H1 (cell line): Measurements from ENCODE around the gene HINT2.

ENCODE experiments used
- EZH2 ChIP-seq: fragments of 200-600 bp; sonication (generic); IDR thresholded peaks from 2 replicates; pipeline ENCODE4 v1.7.1; 2012; ENCODE audit warnings: low read depth, mild to moderate bottlenecking, moderate library complexity, low read length, inconsistent platforms; ENCODE audit not compliant: severe bottlenecking
- GTF2F1 ChIP-seq: IDR thresholded peaks from 2 replicates; pipeline ENCODE4 v1.6.1; 2012; ENCODE audit warnings: low read depth, low read length, improper control_type of control experiment, borderline replicate concordance
- POLR2A ChIP-seq, 2 experiments: IDR thresholded peaks; 1 replicate in 1 of 2; 2 replicates in 1 of 2; pipeline ENCODE4 v1.6.1; 2011; ENCODE audit warnings: low read depth in 2 of 2, low read length in 2 of 2, mild to moderate bottlenecking in 2 of 2; ENCODE audit errors: control extremely low read depth in 1 of 2
- TAF1 ChIP-seq: IDR thresholded peaks from 2 replicates; pipeline ENCODE4 v1.6.1; 2011; ENCODE audit warnings: mild to moderate bottlenecking, low read depth, low read length
- TCF12 ChIP-seq: IDR thresholded peaks from 2 replicates; pipeline ENCODE4 v1.6.1; 2011; ENCODE audit warnings: low read depth, mild to moderate bottlenecking, low read length
- TF ChIP-seq, protein P1 (sequence below), 3 experiments: IDR thresholded peaks; 1 replicate in 2 of 3; 2 replicates in 1 of 3; pipeline versions ENCODE4 v1.5.1 to v1.6.1; 2011; ENCODE audit warnings: low read length in 3 of 3, mild to moderate bottlenecking in 3 of 3, inconsistent platforms in 2 of 3, low read depth in 1 of 3, moderate library complexity in 1 of 3; ENCODE audit not compliant: insufficient read depth in 1 of 3; ENCODE audit errors: control extremely low read depth in 1 of 3

DNA sequence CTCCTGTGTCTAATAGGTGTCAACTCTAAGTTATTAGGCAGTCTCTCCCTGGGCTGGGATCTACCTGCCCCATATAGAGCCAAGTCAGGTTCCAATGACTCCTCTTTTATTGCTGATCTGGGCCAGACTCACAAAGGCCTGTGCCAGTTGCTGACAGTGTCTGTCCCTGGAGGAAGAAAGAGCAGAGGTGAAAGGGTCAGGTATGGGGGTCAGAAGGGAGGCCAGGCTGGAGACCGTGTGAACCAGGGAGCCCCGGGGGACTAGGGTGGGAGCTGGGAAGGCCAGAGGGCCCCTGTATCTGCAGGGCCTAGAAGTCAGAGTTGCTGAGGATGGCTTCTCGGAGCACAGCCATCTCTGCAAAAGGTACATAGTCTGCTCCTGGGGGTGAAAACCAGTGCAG lies 3.5 kb upstream of the HINT2 start:
- TF ChIP-seq GTF2F1 (no peak), EZH2 (no peak), POLR2A (IDR thresholded peaks at IDR 0.05; ENCODE audit: control extremely low read depth in 1 of 2, low read depth in 2 of 2, low read length in 2 of 2) (no peak), TCF12 (no peak), TAF1 (no peak)
- TF ChIP-seq, protein P1, sequence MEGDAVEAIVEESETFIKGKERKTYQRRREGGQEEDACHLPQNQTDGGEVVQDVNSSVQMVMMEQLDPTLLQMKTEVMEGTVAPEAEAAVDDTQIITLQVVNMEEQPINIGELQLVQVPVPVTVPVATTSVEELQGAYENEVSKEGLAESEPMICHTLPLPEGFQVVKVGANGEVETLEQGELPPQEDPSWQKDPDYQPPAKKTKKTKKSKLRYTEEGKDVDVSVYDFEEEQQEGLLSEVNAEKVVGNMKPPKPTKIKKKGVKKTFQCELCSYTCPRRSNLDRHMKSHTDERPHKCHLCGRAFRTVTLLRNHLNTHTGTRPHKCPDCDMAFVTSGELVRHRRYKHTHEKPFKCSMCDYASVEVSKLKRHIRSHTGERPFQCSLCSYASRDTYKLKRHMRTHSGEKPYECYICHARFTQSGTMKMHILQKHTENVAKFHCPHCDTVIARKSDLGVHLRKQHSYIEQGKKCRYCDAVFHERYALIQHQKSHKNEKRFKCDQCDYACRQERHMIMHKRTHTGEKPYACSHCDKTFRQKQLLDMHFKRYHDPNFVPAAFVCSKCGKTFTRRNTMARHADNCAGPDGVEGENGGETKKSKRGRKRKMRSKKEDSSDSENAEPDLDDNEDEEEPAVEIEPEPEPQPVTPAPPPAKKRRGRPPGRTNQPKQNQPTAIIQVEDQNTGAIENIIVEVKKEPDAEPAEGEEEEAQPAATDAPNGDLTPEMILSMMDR (IDR thresholded peaks at IDR 0.05; ENCODE audit: control extremely low read depth in 1 of 3, insufficient read depth in 1 of 3, low read depth in 1 of 3, low read length in 3 of 3), result no peak
